B cell (primary cell): ENCODE results near the gene CENPX. TPM values are rescaled to one million over a fixed set of nuclear protein-coding genes. Genes with fewer than 3 reads are reported as not detected.

Experiments used
- ATAC-seq: fragments of 200-7000 bp; cut with Tn5 transposase; one replicate; pipeline ENCODE4 v1.10.0; 2021; ENCODE audit warnings: low read depth, mild to moderate bottlenecking, moderate number of reproducible peaks, moderate library complexity
- CTCF ChIA-PET: fragments of 350-600 bp; sonication (Branson Sonifier 250); formaldehyde crosslinking; loops from one replicate; lab custom pipeline; 2021; ENCODE audit warnings: antibody characterized with exemption, inconsistent platforms; lab: Charles Lee
- POLR2A ChIA-PET: fragments of 350-600 bp; sonication (Branson Sonifier 250); formaldehyde crosslinking; loops from one replicate; lab custom pipeline; 2021; ENCODE audit warnings: antibody characterized with exemption; lab: Charles Lee
- DNase-seq: peaks from one replicate; pipeline ENCODE4 v3.0.0; 2013
- H2AFZ ChIP-seq: 2 replicates; pipeline ENCODE4 v1.6.1; 2012; ENCODE audit warnings: mild to moderate bottlenecking, low read depth, low read length; ENCODE audit not compliant: insufficient read depth, poor library complexity, severe bottlenecking
- H3K27ac ChIP-seq, 2 donors: 1 replicate in 1 of 2; 2 replicates in 1 of 2; pipeline ENCODE4 v1.5.1; 2012 to 2013; ENCODE audit warnings: low read length in 2 of 2, mild to moderate bottlenecking in 2 of 2, moderate library complexity in 1 of 2
- H3K27me3 ChIP-seq, 4 experiments: fragments of 200-600 bp in 1 of 4; sonication (generic) in 1 of 4; replicated peaks in 1 of 4; 1 replicate in 2 of 4; 2 replicates in 2 of 4; pipeline versions ENCODE4 v1.6.1 to v1.7.0; 2013 to 2016; ENCODE audit warnings: low read length in 3 of 4, mild to moderate bottlenecking in 2 of 4, mixed read lengths in 1 of 4, moderate library complexity in 1 of 4; ENCODE audit not compliant: insufficient read depth in 4 of 4, control insufficient read depth in 3 of 4; ENCODE audit errors: control extremely low read depth in 1 of 4
- H3K36me3 ChIP-seq, 2 experiments: replicated peaks in 1 of 2; 1 replicate in 1 of 2; 2 replicates in 1 of 2; pipeline versions ENCODE4 v1.6.1 to v1.7.1; 2013; ENCODE audit warnings: low read length in 1 of 2; ENCODE audit not compliant: insufficient read depth in 2 of 2, control insufficient read depth in 1 of 2; ENCODE audit errors: control extremely low read depth in 1 of 2, extremely low read depth in 1 of 2
- H3K4me1 ChIP-seq, 2 donors: fragments of 200-600 bp in 1 of 2; sonication (generic) in 1 of 2; 1 replicate in 1 of 2; 2 replicates in 1 of 2; pipeline versions ENCODE4 v1.5.1 to v1.6.1; 2013 to 2017; ENCODE audit warnings: low read length in 2 of 2; ENCODE audit not compliant: control insufficient read depth in 2 of 2, insufficient read depth in 2 of 2
- H3K4me2 ChIP-seq: replicated peaks from 2 replicates; pipeline ENCODE3; 2012; ENCODE audit warnings: mild to moderate bottlenecking, low read depth, low read length; ENCODE audit not compliant: poor library complexity, severe bottlenecking
- H3K4me3 ChIP-seq, 5 experiments: fragments of 200-600 bp in 1 of 5; sonication (generic) in 1 of 5; 1 replicate in 3 of 5; 2 replicates in 2 of 5; pipeline versions ENCODE4 v1.5.1 to v1.7.0; 2011 to 2016; ENCODE audit warnings: low read length in 4 of 5, mild to moderate bottlenecking in 4 of 5, low read depth in 2 of 5, control low read depth in 1 of 5, moderate library complexity in 1 of 5; ENCODE audit not compliant: insufficient read depth in 1 of 5; ENCODE audit errors: control extremely low read depth in 1 of 5, extremely low read depth in 1 of 5
- H3K79me2 ChIP-seq: fragments of 200-600 bp; sonication (generic); one replicate; pipeline ENCODE4 v1.6.0; 2016; ENCODE audit warnings: low read length; ENCODE audit not compliant: control insufficient read depth, insufficient read depth
- H3K9ac ChIP-seq: fragments of 200-600 bp; sonication (generic); 2 replicates; pipeline ENCODE4 v1.6.1; 2017; ENCODE audit warnings: mild to moderate bottlenecking, low read length, moderate library complexity
- H3K9me3 ChIP-seq, 3 donors: one replicate each; pipeline versions ENCODE4 v1.6.1 to v1.7.1; 2013; ENCODE audit warnings: low read length in 2 of 3; ENCODE audit not compliant: control insufficient read depth in 2 of 3, insufficient read depth in 1 of 3; ENCODE audit errors: control extremely low read depth in 1 of 3
- H4K20me1 ChIP-seq: 2 replicates; pipeline ENCODE4 v1.6.0; 2012; ENCODE audit warnings: mild to moderate bottlenecking, low read length; ENCODE audit not compliant: insufficient read depth, control insufficient read depth, poor library complexity, severe bottlenecking
- H3K27ac Mint-ChIP-seq: one replicate; pipeline ENCODE4 v1.8.0; 2021; ENCODE audit warnings: mixed read lengths
- H3K27me3 Mint-ChIP-seq: one replicate; pipeline ENCODE4 v1.8.0; 2021; ENCODE audit warnings: mixed read lengths
- H3K4me1 Mint-ChIP-seq: one replicate; pipeline ENCODE4 v1.8.0; 2021; ENCODE audit warnings: mixed read lengths
- H3K4me3 Mint-ChIP-seq: one replicate; pipeline ENCODE4 v1.8.0; 2021; ENCODE audit warnings: mixed read lengths
- H3K9me3 Mint-ChIP-seq: one replicate; pipeline ENCODE4 v1.8.0; 2022; ENCODE audit warnings: mixed read lengths; ENCODE audit not compliant: insufficient read depth
- CTCF ChIP-seq: fragments of 200-600 bp; IDR thresholded peaks from one replicate; pipeline ENCODE4 v1.8.0; 2022; ENCODE audit warnings: antibody characterized with exemption, mild to moderate bottlenecking
- EZH2 ChIP-seq: IDR thresholded peaks from 2 replicates; pipeline ENCODE4 v1.6.1; 2012; ENCODE audit warnings: borderline replicate concordance, low read depth, mild to moderate bottlenecking, moderate library complexity, low read length; ENCODE audit not compliant: insufficient read depth, poor library complexity, severe bottlenecking
- WGBS: methylation state at CpG from one replicate; pipeline ENCODE4 v1.1.5; 2013; ENCODE audit warnings: missing lambda C conversion rate; ENCODE audit not compliant: insufficient coverage; 5-methylcytosine and 5-hydroxymethylcytosine counted together
- intact Hi-C: fragments of 100-400 bp; cut with micrococcal nuclease; formaldehyde crosslinking; loops from one replicate; pipeline ENCODE4 v1.10.0; 2022
- polyA plus RNA-seq: library from polyadenylated mRNA; depleted of rRNA; stranded (reverse); fragments of >200 nt; gene quantifications from 2 replicates; pipeline ENCODE4 v1.2.3, GENCODE V29; 2012
- total RNA-seq, 2 donors: library from RNA; stranded (reverse); fragments of 120-200 nt in 1 of 2; gene quantifications; 1 replicate in 1 of 2; 2 replicates in 1 of 2; pipeline versions ENCODE4 v1.2.3 to v1.2.4, GENCODE V29; 2013 to 2022

Gene CENPX
- total and polyA plus RNA-seq, 2 donors (not counting 1 experiment from before 2014, with no cell fraction given): 37.0 to 40.1 TPM

GRCh38 chr17:82061047-82061925, 38.6 kb upstream of the CENPX start:
- Histone ChIP-seq H3K4me2 (no peak overlapping the region), H3K9ac (no peak overlapping the region), H3K36me3 (peaks cover 0 to 36% of the 10 kb centered on the region in 2 experiments), H2AFZ (no peak overlapping the region), H3K27ac (no peak overlapping the region), H4K20me1 (peaks cover 8% of the 10 kb centered on the region), H3K9me3 (no peaks in the 10 kb centered on the region), H3K4me3 (no peak overlapping the region), H3K4me1 (peaks cover 12 to 23% of the 10 kb centered on the region in 2 donors), H3K79me2 (peaks cover 5% of the 10 kb centered on the region), H3K27me3 (no peaks in the 10 kb centered on the region)
- H3K4me3 Mint-ChIP-seq: no peak overlapping the region
- ATAC-seq (no peak), DNase-seq (no peak)
- CTCF ChIA-PET: no interaction called here
- TF ChIP-seq CTCF: no peak
- no peak for TF ChIP-seq EZH2
- no peaks in the 10 kb centered on the region for H3K27me3 Mint-ChIP-seq
- WGBS: 95% methylated on average over 31 of the region's 34 CpGs
- no peaks in the 10 kb centered on the region for H3K9me3 Mint-ChIP-seq
- no peak overlapping the region for H3K27ac Mint-ChIP-seq
- H3K4me1 Mint-ChIP-seq: peaks cover 11% of the 10 kb centered on the region
- intact Hi-C loops: no loop called here
- POLR2A ChIA-PET: no interaction called here

- H3K27ac Mint-ChIP-seq: no peak overlapping the region
- POLR2A ChIA-PET: no interaction called here
Observed at GRCh38 chr17:82060614-82061013, 37.9 kb upstream of the CENPX start.

More at GRCh38 chr17:82060614-82061013, 37.9 kb upstream of the CENPX start:
- Histone ChIP-seq H3K27me3 (no peaks in the 10 kb centered on the region), H4K20me1 (peaks cover 8% of the 10 kb centered on the region), H3K9ac (no peak overlapping the region), H3K4me1 (peaks cover 8 to 17% of the 10 kb centered on the region in 2 donors), H2AFZ (no peak overlapping the region), H3K4me3 (no peak overlapping the region), H3K27ac (no peak overlapping the region), H3K79me2 (no peaks in the 10 kb centered on the region), H3K9me3 (no peaks in the 10 kb centered on the region), H3K4me2 (no peak overlapping the region), H3K36me3 (peaks cover 0 to 41% of the 10 kb centered on the region in 2 experiments)
- H3K4me1 Mint-ChIP-seq: peaks cover 8% of the 10 kb centered on the region
- WGBS: 94% methylated on average over 14 of the region's 14 CpGs
- CTCF ChIA-PET: no interaction called here
- H3K4me3 Mint-ChIP-seq: no peak overlapping the region
- TF ChIP-seq CTCF: no peak
- no peak for TF ChIP-seq EZH2
- H3K27me3 Mint-ChIP-seq: no peaks in the 10 kb centered on the region
- H3K9me3 Mint-ChIP-seq: no peaks in the 10 kb centered on the region
- DNase-seq (no peak), ATAC-seq (no peak)
- intact Hi-C loops: no loop called here
